ENCODE data around the gene KCTD3. TPM values are rescaled to one million over a fixed set of nuclear protein-coding genes. Genes with fewer than 3 reads are reported as not detected.

Gene KCTD3
- 38.1 TPM for total RNA-seq

DNA sequence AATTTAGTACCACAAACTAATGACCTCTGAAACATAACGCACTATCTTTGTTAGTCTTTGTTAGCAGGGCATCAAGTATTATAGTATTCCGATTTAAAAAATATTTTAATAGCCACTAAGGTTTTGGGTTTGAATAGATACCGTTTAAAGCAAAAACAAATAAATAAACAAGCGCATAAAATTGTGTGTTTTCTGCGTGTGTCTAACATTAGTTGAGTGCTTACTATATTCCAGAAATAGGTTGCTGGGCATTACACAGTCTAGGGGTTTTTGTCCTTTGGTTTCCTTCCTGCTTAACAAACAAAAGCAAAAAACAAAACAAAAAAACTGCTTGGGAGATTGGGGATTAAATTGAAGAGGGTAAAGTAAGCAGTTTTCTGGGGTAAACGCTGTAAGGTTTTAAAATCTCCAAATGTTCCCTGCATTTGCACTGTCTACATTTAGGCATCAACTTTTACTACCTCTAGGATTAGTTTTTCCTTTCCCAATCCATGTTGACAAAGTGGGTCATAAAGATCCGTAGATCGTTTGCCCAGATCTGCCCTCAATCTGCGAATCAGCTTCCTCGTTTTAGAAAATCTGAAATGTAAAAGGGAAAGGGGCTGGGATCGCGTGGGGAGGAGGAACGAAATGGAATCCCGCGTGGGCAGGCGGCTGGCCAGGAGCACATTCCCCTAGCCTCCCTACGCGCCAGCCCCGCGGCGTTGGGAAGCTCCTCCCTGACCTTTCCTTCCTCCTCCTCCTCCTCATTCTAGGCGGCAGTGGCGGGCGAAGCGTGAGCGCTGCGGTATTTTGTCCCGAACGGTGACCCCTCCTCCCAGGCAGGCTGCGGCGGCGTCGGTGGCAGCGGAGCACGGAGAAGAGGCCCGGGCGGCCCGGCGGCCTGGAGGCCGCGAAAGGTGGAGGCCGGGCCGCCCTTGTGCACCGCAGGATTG, at the start of gene KCTD3:
KCTD3 (plus strand) TSS at position 749 of the 935 bp plus-strand sequence. CDS start 382 bp downstream, outside the sequence.
- peak; percentile 84 for ATAC-seq

DNA sequence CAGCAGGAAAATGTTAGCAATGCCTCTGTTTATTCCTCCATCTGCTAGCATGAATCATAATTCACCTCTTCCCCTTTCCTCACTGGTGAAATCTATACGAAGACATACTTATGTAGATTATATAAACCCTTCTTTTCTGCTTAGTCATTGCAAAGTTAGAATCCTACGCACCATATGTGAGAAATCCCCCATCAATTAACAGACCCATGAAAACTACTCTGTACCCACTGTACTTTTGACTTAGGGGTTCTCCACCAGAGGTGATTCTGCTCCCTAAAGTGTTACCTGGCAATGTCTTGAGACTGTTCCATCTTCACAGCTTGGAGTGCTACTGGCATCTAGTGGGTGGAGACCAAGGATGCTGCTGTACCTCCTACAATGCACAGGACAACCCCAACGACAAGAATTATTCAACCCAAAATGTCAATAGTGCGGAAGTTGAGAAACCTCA, 49.6 kb upstream of the KCTD3 start:
- no peak for ATAC-seq

DNA sequence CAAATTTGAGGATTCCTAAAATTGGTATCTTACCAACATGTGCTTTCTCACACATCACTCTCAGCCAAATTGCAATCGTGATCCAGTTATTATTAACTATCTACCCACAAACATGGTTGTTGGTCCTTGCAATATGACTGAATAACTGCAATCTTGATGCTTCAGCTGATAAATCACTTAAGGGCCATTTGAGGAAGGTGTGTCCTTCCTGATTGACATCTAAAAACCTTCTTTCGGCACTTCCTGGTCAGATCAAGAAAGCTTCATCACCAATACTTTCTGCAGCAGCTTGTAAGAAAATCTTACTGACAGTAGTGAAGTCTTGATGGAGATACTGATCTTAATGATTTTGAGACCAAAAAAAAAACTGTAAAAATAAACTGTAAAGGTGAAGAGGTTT, 48.5 kb upstream of the KCTD3 start:
- no peak for ATAC-seq

DNA sequence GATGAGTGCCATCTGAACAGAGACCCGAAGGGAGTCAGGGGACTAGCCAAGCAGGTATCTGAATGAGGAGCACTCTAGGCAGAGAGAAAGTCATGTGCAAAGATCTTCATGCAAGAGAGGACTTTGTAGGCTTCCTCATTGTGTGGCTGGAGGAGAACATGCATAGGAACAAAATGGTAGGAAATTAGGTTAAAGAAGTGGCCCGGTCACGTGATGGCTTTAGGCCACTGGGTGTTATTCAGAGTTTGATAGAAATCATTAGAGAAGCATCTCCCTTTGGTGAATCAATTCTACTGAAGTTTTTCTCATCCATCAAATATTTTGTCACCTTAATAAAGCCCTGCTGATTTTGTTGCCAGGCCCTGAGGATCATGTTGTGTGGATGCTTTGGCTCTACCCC, 45.8 kb upstream of the KCTD3 start:
- ATAC-seq, result no peak

DNA sequence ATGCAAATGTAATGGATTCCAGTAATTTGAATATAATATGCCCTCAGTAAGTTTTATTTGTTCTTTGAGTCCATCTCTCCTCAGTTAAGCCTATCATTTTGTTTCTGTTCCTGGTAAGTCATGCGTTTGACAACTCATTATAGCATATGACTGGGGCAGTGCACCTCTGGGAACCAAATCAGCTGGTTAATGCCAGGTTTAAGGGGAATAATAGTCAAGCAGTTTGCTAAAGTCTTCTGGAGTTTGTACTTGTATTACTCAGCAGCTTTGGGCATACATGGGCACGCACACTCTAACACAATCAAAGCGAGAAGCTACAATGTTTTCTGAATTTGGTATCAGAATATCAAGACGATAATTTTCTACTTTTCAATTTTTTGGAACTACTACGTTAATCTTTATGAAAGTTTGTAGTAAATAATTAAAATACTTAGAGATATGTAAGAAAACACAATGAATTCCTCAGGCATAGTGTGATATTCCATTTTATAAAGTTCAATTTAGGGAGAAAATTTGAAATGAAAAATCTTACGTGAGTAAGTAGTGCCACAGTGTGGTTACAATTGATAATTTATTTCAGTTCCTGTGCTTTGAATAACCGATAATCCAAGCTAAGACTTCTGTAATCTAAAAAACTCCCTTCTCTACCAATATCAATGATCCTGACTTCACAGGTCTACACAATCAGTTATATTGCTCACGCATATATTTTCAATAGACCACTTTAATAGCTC, 43.8 kb upstream of the KCTD3 start:
- ATAC-seq, result peak; percentile 92

DNA sequence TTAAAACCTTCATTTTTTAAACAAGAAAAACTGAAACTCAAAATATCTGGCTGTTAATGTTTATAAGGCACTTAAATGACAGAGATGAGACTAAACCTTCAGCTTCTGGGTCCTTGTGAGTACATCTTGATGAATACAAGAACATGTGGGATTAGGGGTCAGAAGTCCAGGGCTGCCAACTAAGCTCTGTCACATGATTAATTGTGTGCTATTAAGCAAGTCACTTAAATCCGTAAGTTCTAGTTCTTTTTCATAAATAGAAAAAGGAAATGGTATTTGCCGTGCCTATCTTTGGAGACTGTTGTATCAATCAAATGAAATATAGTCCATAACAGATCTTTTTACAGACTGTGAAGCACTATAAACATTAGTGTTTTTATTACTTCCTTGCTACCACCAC, 43.2 kb upstream of the KCTD3 start:
- ATAC-seq, result no peak

DNA sequence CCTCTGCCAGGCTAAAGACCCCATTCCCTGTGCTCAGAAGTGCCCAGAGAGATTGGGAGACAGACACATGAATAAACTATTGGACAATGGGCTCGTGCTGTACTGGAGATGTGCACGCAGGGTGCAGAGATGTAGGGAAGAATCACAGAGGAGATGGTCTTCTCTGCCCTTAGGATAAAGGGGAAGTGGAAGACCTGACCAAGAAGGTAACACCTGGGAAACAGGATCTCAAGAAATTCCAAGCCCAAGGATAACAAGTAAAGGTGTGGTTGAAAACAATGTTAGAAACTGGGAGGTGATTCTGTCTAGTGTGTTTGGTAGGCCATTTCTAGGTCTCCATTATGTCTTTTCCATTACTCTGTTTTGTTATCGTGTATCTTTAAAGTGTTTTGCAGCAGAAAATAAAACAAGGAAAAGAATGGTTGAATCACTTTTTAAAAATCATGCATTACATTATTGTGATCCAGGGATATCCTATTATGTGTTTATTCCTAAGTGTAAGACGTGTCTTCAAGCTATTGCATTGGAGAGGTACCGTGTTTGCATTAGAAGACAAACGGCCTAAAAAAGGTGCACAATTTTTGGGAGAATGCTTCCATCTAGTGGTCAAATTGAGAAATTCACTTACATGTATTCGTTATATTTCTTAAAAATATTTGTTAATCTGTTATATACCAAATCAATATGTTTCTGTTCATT, 40.8 kb upstream of the KCTD3 start:
- no peak for ATAC-seq

DNA sequence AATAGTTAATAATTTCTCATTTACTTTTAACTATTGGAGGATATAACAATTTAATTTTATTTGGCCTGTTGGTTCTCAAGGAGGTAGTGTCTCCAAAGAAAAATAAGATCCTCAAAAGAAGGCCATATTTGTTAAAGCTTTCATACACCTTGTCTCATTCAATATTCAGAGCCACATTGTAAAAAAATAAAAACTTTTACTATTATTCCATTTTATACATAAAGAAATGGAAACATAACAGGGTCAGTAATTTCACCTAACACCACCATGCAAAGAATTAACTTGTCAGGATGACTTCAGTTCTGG, 40.3 kb upstream of the KCTD3 start:
- ATAC-seq, result no peak

DNA sequence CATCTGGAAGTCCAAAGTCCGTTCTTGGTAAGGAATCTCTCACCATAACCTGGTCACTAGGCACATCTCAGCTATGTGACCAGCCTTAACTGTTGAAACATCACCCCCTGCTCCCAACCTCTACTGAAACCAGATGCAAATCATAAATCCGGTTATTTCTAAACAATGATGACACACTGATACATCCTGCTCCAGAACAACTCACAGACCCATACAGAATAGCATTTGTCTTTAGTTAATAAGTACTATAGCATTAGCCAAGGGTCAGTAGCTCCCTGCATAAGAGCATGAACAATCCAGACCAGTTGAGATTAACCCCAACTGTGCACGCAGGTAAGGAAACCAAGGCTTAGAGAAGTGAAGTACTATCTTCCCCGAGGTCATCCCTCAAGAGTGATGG, 38.0 kb upstream of the KCTD3 start:
- no peak for ATAC-seq

DNA sequence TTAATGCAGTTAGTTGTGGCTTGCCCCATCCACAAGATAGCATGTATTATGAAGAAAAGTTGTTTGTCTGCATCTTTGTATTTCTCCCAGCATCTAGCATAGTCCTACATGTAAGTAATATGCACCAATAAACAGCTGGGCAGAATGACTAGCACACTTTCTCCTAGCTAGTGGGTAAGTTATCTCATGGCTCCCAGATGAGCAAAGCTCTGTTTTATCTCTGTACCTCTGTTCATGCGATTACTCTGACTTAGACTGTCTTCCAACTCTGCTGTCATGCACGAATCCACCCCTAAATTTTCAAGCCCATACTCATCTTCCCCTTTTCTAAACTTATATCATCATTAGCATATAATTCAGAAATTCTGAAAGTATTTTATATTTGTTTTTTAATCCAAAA, 37.5 kb upstream of the KCTD3 start:
- ATAC-seq, result no peak

DNA sequence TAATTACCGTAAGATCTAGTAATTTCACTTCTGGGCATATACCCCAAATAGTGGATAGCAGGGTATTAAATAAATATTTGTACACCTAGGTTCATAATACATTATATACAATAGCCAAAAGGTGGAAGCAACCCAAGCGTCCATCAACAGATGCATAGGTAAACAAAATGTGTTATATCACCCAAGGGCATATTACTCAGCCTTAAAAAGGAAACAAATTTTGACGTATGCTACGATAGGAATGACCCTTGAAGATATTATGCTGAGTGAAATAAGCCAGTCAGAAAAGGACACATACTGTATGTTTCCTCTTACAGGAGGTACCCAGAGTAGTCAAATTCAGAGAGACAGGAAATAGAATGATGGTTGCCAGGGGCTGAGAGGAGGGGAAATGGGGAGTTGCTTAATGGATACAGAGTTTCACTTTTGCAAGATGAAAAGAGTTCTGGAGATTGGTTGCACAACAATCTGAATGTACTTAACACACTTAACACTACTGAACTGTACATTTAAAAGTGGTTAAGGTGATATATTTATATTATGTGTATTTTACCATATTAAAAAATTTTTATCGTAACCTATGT, 36.6 kb upstream of the KCTD3 start:
- no peak for ATAC-seq

DNA sequence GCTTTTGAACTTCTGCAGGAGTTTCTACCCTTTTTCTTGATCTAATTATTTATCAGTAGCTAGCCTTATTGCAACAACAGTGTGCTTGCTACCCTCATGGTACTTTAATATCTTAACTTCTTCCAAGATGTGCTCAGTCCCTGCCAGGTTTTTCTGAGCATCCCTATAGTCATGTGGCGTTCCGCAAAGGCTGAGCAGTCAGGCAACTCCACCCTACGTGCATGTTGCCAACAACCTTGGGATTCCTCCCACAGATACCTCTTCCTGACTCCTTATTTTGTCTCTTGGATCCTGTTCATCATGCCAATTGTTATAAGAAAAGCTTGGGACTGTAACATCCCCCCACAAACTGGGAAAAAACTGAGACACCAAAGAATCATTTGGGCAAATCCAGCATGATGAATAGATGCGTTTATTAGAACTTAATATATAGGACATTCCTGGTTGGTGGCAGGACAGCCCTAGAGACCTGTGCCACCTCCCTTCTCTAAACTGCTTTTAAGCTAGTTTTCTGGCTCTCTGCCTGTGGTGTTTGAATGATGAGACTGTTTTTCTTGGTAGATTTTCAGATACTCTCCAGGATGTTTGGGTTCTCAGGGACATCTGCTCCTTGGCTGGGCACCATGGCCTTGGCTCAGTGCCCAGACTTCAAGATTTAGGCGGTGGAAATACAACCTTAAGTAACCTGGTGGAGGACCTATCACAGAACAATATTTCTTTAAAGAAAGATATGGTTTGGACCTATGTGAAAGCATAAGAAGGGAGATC, 27.1 kb upstream of the KCTD3 start:
- no peak for ATAC-seq

DNA sequence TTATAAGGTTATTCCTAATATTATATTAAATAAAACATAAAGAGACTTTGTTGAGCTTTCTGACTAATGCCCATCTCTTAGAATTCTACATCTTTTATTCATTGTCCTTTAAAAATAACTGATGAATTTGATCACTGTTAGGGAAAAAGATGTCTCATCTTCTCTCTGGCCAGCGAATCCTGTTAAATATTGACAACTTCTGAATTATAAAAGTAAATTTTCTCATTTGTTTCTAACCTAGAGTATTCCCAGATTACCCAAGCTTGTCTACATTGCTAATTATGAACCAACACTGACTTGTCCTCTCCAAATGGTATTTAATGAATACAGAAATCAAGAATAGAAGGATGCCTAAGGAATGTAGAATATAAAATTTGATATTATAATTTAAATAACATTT, 24.8 kb upstream of the KCTD3 start:
- no peak for ATAC-seq

DNA sequence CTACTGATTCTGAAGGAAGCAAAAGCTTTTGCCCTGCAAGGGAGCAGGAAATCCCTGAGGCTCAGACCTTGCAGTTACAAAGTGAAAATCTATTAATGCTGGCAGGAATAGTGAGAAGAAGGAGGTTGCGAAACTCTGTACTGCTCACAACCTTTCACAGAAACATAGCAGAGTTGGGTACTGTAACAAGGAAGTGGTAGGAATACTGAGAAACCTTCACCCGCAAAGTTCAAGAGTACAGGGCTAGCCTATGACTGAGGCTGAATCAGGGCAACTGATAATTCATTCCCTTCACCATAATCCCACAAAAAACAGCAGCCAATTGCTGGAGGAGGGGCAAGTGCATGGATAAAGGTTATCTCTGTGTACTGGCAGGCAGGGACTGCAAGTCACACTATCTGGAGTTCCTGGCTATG, 23.9 kb upstream of the KCTD3 start:
- ATAC-seq, result peak; percentile 93

DNA sequence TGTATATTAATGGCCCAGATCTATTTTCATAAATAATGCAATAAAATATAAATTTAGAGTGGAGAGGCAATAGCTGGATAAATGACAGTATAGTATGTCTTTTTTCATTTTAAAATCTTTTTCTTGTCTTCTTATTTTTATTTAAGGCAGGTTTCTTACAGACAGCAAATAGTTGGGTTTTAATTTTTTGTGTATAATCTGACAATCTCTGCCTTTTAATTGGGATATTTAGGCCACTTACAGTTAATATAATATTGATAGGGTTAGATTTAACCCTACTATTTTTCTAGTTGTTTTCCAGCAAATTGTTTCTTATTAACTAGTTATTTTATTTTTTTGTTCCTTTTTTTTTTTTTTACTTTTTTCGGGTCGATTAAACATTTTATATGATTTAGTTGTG, 23.3 kb upstream of the KCTD3 start:
- no peak for ATAC-seq

DNA sequence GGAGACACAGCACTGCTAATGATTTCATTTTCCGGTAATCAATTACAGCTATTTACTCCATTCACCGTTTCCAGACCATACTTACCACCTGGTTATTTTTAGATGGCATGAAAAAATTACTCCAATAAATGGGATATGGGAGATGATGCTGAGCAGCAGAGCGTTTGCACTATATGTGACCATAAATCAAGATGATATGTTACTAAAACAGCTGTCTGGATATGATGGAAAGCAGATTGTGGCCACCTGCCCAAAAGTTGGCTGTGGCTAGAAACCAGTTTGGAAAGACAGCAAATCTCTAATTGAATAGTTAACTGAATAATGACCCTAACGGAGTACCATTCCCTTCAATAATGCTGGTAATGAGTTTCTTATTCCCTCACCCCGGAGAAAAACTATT, 22.5 kb upstream of the KCTD3 start:
- ATAC-seq, result no peak

DNA sequence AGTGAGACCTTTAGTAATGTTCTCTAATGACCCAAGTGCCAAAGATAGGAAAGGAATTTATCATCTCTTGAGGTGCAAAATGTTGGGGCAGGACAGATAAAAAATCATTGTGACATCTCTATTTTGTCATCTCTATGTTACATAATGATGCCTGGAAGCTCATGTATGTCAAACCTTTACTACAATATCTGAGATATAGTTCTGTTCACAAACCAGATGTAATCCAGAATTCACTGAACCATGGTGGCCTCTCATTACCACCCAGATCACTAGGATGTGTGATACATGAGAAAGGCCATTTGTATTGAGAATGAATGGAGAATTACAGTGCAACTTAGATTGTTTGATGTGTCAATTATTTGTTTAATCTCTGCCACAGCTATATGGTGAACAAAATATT, 22.0 kb upstream of the KCTD3 start:
- ATAC-seq, result no peak

DNA sequence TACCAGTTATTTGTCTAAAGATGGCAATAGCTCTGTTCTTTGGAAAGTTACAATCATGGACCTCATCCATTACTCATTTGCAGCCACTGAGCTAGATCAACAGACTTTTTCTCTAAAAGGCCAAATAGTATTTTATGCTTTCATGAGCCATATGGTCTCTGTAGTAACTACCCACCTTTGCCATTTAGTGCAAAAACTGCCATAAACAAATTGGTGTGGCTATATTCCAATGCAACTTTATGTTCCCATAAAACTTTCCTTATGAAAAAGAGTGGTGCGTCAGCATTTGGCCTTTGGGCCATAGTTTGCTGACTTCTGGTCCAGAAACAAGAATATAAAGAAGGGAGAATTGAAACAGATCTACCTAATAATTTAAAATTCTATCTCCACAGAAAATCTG, 20.1 kb upstream of the KCTD3 start:
- no peak for ATAC-seq

DNA sequence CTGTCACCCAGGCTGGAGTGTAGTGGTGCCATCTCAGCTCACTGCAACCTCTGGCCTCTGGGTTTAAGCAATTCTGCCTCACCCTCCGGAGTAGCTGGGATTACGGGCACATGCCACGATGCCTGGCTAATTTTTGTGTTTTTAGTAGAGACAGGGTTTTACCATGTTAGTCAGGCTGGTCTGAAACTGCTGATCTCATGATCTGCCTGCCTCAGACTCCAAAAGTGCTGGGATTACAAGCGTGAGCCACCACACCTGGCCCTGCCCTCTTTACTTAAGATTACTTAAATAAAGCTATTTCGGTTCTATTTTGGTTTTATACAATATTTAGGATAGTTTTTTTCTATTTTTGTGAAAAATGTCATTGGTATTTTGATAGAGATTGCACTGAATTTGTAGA, 15.3 kb upstream of the KCTD3 start:
- no peak for ATAC-seq

DNA sequence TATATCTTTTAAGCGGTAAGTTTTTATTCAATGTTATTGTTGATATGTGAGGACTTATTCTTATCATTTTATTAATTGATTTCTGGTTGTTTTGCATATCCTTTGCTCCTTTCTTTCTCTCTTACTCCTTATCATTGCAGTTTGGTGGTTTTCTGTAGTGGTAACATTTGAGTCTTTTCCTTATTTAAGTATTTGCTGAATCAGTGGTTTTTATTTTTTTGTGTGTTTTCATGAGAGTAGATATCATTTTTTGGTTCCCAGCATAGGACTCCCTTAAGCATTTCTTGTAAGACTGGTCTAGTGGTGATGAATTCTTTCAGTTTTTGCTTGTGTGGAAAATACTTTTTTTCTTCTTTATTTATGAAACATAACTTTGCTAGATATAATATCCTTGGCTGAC, 12.2 kb upstream of the KCTD3 start:
- ATAC-seq, result no peak

DNA sequence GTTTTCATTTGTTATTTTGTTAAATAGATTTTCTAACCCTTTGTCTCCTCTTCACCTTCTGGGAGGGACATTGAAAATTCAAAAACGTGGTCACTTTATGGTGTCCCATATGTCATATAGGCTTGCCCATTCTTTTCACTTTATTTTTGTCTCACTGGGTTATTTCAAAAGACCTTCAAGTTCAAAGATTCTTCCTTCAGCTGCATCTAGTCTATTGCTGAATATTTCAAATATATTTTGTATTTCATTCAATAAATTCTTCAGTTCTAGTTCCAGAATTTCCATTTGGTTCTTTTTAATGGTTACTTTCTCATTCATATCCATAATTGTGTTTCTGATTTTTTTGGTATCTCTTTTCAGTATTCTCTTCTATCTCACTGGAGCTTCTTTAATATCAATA, 11.6 kb upstream of the KCTD3 start:
- no peak for ATAC-seq

DNA sequence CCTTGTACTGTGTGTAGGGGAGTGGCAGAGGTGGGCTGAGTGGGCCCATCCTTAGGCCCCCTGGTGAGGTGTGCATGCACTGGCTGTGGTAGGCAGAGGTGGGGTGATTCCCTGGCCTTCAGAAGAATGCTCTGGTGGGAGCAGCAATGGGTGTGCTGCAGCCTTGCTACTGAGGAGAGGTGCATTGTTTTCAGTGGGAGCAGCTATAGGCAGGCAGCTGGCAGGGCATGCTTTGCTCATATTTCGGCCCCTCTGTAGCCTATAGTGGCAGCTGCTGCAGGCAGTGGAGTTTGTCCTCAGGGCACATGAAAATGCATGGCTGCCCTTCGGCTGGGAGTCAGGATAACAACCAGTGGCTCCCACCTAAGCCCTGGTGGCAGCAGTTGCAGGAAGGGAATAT, 10.1 kb upstream of the KCTD3 start:
- no peak for ATAC-seq

Measured in esophagus mucosa (tissue), 1 donor.